ENCODE data around the gene ZFP36L1. TPM values are rescaled to one million over a fixed set of nuclear protein-coding genes. Genes with fewer than 3 reads are reported as not detected.

The ZFP36L1 gene
- total and polyA plus RNA-seq, 8 donors, result 44.4 to 655 (median 131) TPM

DNA sequence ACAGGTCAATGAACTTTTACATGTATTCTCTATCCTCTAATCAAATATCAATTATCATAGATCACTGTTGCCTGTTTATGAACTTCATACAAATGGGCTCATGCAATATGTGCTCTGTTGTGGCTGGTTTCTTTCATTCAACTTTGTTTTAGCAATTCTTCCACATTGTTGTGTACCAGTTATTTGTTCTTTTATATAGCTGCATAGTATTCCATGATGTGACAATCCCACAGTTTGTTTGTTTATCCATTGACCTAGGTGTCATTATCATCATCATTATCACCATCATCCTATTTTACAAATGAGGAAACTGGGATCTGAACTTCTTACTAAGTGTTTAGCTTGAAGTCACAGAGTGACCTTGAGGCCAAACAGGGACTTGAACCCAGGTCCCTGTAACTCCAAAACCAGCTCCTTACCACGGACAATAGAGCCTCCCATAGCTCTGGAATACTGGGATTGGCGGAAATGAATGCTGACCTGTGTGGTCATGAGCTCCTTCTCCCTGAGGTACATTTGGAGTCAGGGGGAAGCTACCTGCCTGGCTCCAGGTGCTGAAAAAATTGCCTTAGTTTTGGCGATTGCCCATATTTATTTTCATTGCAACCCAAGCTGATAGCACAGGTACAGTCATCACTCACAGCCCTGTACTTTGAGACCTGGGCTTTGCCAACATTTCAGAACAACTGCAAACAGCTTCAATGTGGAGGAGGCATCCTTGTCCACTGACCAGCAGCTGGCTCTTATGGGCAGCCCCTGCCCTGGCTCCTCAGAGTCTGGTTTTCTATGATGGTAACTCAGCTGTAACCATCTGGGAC, 9.2 kb downstream of the ZFP36L1 start:
- H3K27ac ChIP-seq, result peak overlapping the region; percentile 93 to 100 (median 100)
- TF ChIP-seq POLR2A (IDR thresholded peaks at IDR 0.05) (no peak), POLR2AphosphoS5 (IDR thresholded peaks at IDR 0.05) (peak in 2 of 3 donors; percentile 61 to 76), EP300 (IDR thresholded peaks at IDR 0.05) (no peak)
- TF ChIP-seq, protein P1, sequence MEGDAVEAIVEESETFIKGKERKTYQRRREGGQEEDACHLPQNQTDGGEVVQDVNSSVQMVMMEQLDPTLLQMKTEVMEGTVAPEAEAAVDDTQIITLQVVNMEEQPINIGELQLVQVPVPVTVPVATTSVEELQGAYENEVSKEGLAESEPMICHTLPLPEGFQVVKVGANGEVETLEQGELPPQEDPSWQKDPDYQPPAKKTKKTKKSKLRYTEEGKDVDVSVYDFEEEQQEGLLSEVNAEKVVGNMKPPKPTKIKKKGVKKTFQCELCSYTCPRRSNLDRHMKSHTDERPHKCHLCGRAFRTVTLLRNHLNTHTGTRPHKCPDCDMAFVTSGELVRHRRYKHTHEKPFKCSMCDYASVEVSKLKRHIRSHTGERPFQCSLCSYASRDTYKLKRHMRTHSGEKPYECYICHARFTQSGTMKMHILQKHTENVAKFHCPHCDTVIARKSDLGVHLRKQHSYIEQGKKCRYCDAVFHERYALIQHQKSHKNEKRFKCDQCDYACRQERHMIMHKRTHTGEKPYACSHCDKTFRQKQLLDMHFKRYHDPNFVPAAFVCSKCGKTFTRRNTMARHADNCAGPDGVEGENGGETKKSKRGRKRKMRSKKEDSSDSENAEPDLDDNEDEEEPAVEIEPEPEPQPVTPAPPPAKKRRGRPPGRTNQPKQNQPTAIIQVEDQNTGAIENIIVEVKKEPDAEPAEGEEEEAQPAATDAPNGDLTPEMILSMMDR (IDR thresholded peaks at IDR 0.05), result no peak
- DNase-seq, result peak; percentile 71 to 81
- WGBS, 5 donors, result 35 to 75% (median 51%) methylated on average over 3 of the region's 3 CpGs
- H3K9me3 ChIP-seq, result no peaks in the 10 kb centered on the region
- H3K4me3 ChIP-seq, result no peak overlapping the region
- intact Hi-C loops (cut with DNase I; ENCODE audit: low total_unique reads), result no loop called here
- H3K27me3 ChIP-seq, result no peaks in the 10 kb centered on the region
- peaks cover 1 to 19% (median 15%) of the 10 kb centered on the region in 4 donors for H3K36me3 ChIP-seq
- peaks cover 72 to 98% (median 88%) of the 10 kb centered on the region in 4 donors for H3K4me1 ChIP-seq

DNA sequence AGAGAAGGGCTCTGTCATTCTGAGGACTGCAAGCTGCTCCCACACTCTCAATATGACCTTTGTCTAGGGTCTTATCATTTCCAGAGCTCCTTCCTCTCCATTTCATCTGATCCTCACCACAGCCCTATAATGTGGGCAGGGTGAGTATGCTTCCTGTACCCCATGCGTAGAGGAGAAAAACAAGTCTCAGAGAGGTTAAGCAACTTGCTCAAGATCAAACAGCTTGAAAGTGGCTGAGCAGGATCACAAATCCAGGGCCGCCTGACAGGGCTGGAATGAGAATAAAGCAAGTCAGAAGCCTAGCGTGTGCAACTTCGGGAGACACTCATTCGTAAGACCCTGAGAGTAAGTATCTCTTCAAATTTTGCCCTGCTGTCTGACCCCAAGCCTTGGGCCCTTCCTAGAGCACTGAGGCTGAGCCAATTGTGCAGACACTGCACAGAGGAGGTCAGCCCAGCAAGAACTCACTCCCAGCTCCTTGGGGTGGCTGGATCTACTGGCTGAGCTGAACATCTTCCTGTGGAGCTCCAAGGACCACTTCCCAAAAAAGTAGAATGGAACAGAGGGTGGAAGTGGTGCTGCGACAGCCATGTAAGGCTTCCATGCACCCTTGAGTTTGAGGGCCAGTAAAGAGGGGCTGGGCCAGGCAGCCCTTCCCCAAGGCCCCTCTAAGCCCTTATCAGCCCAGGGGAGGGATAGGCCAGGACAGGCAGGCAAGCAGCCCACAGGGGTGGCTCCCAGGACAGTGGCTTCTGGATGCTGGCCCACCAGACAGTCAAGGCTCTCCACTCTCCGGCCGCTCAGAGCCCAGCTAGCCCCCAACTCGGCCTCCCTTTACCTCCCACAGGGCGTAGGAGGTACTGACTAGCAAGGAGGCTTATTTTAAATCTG, 10.5 kb downstream of the ZFP36L1 start:
- DNase-seq, result peak; percentile 24 to 55
- no peak overlapping the region for H3K4me3 ChIP-seq
- 73 to 84% (median 78%) methylated on average over 9 to 10 of the region's 10 CpGs for WGBS, 5 donors

DNA sequence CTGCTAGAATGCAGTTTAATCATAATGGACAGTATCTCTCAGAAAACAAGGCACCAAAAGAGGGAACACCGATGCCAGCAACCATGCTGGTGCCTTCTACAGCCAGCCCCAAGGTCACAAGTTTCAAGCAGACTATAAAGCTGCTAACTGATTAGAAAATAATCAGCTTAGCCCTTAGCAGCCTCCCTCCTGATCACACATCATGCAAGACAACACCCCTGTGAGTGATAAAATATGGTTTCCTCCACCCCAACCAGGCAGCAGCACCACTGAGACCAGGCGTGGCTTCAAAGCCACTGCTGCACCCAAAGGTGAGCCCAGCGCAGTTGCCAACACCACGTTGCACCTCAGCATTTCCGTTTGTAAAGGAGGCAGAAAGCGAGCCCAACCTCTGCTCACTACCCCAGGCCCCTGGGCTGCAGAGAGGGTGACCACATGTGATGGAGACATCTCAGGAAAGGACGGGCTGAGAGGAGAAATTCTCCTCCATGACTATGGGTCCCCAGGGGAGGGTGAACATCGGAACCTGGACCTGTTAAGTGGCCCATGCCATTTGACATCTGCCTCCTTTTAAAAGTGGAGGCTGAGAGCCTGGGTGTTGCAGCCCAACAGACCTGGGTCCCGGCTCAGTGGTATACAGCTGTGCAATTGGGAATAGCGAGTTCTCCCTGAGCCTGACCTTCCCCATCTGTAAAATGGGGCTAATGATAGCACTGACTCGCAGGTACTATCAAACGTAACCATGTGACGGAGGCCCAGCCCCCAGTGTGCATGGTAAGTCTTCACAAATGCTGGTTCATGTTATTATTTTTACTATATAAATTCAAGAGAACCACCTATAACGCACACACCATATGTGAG, 11.5 kb downstream of the ZFP36L1 start:
- no peaks in the 10 kb centered on the region for H3K36me3 ChIP-seq
- H3K27me3 ChIP-seq, result no peaks in the 10 kb centered on the region
- intact Hi-C loops (cut with DNase I; ENCODE audit: low total_unique reads), result no loop called here
- H3K4me1 ChIP-seq, result peaks cover 59 to 87% (median 77%) of the 10 kb centered on the region in 4 donors
- no peaks in the 10 kb centered on the region for H3K9me3 ChIP-seq
- H3K4me3 ChIP-seq, result no peak overlapping the region
- peak; percentile 72 to 84 for DNase-seq
- H3K27ac ChIP-seq, result peak overlapping the region; percentile 73 to 100 (median 100)
- TF ChIP-seq, protein P1 (IDR thresholded peaks at IDR 0.05), result no peak
- TF ChIP-seq POLR2AphosphoS5 (IDR thresholded peaks at IDR 0.05) (peak in 2 of 3 donors; percentile 67 to 72), EP300 (IDR thresholded peaks at IDR 0.05) (no peak)
- 45 to 73% (median 52%) methylated on average over 12 to 14 of the region's 14 CpGs for WGBS, 5 donors

More for the DNA sequence above, 10.5 kb downstream of the ZFP36L1 start:
- Histone ChIP-seq H3K27me3 (no peaks in the 10 kb centered on the region), H3K9me3 (no peaks in the 10 kb centered on the region), H3K4me1 (peaks cover 65 to 97% (median 86%) of the 10 kb centered on the region in 4 donors), H3K27ac (peak overlapping the region; percentile 73 to 100 (median 100)), H3K36me3 (peaks cover 0 to 8% (median 5%) of the 10 kb centered on the region in 4 donors)
- intact Hi-C loops (cut with DNase I; ENCODE audit: low total_unique reads), result no loop called here
- TF ChIP-seq, protein P1 (IDR thresholded peaks at IDR 0.05), result no peak
- no peak for TF ChIP-seq POLR2A (IDR thresholded peaks at IDR 0.05)
- no peak for TF ChIP-seq EP300 (IDR thresholded peaks at IDR 0.05)
- no peak for TF ChIP-seq POLR2AphosphoS5 (IDR thresholded peaks at IDR 0.05)

Measured in stomach (tissue), 9 donors.